Adrenal gland (tissue), 12 donors: Measurements from ENCODE around the gene FAM149B1. TPM values are rescaled to one million over a fixed set of nuclear protein-coding genes. Genes with fewer than 3 reads are reported as not detected.

Experiments used
- DNase-seq, 7 donors: peaks; one replicate each; pipeline ENCODE4 v3.0.0-alpha.2; 2019 to 2020
- H3K27ac ChIP-seq, 5 donors: fragments of 200-600 bp; sonication (generic) in 4 of 5; 1 replicate in 3 of 5; 2 replicates in 2 of 5; pipeline versions ENCODE4 v1.5.1 to v1.8.0; 2016 to 2020; ENCODE audit warnings: mild to moderate bottlenecking in 1 of 5
- H3K27me3 ChIP-seq: fragments of 200-600 bp; 2 replicates; pipeline ENCODE4 v1.8.0; 2021
- H3K36me3 ChIP-seq, 2 donors: fragments of 200-600 bp; replicated peaks in 1 of 2; 1 replicate in 1 of 2; 2 replicates in 1 of 2; pipeline versions ENCODE4 v1.5.1 to v1.8.0; 2018 to 2022
- H3K4me1 ChIP-seq, 2 donors: fragments of 200-600 bp; replicated peaks in 1 of 2; 1 replicate in 1 of 2; 2 replicates in 1 of 2; pipeline versions ENCODE4 v1.5.1 to v1.8.0; 2018 to 2021
- H3K4me3 ChIP-seq, 4 donors: fragments of 200-600 bp; sonication (generic) in 3 of 4; one replicate each; pipeline ENCODE4 v1.5.1; 2016 to 2018
- H3K9me3 ChIP-seq, 3 donors: fragments of 200-600 bp; sonication (generic) in 1 of 3; replicated peaks in 1 of 3; 1 replicate in 2 of 3; 2 replicates in 1 of 3; pipeline versions ENCODE4 v1.5.1 to v1.8.0; 2016 to 2021
- CTCF ChIP-seq, 6 experiments: fragments of 450-650 bp in 4 of 6; fragments of 200-600 bp in 2 of 6; sonication (generic) in 1 of 6; IDR thresholded peaks; 1 replicate in 5 of 6; 2 replicates in 1 of 6; pipeline versions ENCODE4 v1.5.1 to v1.8.0; 2016 to 2021; ENCODE audit warnings: antibody characterized with exemption in 6 of 6, mild to moderate bottlenecking in 2 of 6, moderate library complexity in 1 of 6
- POLR2A ChIP-seq, 2 donors: fragments of 450-650 bp; IDR thresholded peaks; one replicate each; pipeline ENCODE4 v1.6.1; 2017; ENCODE audit warnings: antibody characterized with exemption in 2 of 2, mild to moderate bottlenecking in 2 of 2, moderate library complexity in 1 of 2
- WGBS, 4 donors: extraction: QIAGEN DNeasy Blood & Tissue Kit in 2 of 4; methylation state at CpG; one replicate each; pipeline versions ENCODE4 v1.1.5 to v1.1.7; 2013 to 2017; 5-methylcytosine and 5-hydroxymethylcytosine counted together
- intact Hi-C, 2 donors: fragments of 100-400 bp; cut with DNase I; formaldehyde crosslinking; loops; one replicate each; pipeline versions ENCODE4 v1.14.1 to v1.15.0; 2022 to 2023
- polyA plus RNA-seq, 3 donors: library from polyadenylated mRNA; stranded (reverse); fragments of 200-250 nt in 2 of 3; fragments of 350-450 nt in 1 of 3; fragmentation: Illumina TruSeq in 1 of 3; extraction: RNeasy Lipid Tissue Mini Kit (QIAGEN cat#74804) in 1 of 3; gene quantifications; one replicate each; pipeline ENCODE4 v1.2.3, GENCODE V29; 2013 to 2014
- small RNA-seq, 2 donors: library from RNA; depleted of rRNA; stranded (forward); fragments of <200 nt; gene quantifications; one replicate each; pipeline ENCODE3, GENCODE V24; 2016
- total RNA-seq, 9 donors: library from RNA; depleted of rRNA in 4 of 9; stranded (reverse); fragments of >200 nt in 4 of 9; fragments of 120-200 nt in 1 of 9; fragmentation: NEBNext Ultra II Directional in 1 of 9; extraction: Animal tissue kit (Norgen Biotek cat#: 25700) in 1 of 9; gene quantifications; one replicate each; pipeline versions ENCODE4 v1.1.0 to v1.2.4, GENCODE V29; 2013 to 2023
- donor health status: healthy with polysubstance abuse.
- donor health status: Bipolar disorder and iron deficiency.
- donor health status: DM: yes; HTN: yes; CAD: no.
- donor health status: DM: no; HTN: no; CAD: no.
- donor health status: DM: no; HTN: no; CAD: no.
- donor health status: DM: yes; HTN: yes; CAD: no.

The FAM149B1 gene
- total and polyA plus RNA-seq, 12 donors, result 10.9 to 36.7 (median 20.1) TPM

GRCh38 chr10:73293461-73293860 lies 125.5 kb downstream of the FAM149B1 start:
- Histone ChIP-seq H3K36me3 (no peaks in the 10 kb centered on the region), H3K4me1 (no peaks in the 10 kb centered on the region), H3K9me3 (no peaks in the 10 kb centered on the region), H3K27me3 (no peaks in the 10 kb centered on the region), H3K27ac (no peak overlapping the region), H3K4me3 (no peak overlapping the region)
- intact Hi-C loops, result no loop called here
- 73 to 84% (median 80%) methylated on average over 3 of the region's 3 CpGs for WGBS, 4 donors
- TF ChIP-seq CTCF (IDR thresholded peaks at IDR 0.05) (no peak), POLR2A (IDR thresholded peaks at IDR 0.05) (no peak)
- no peak for DNase-seq

Small RNA genes lying within 50 kb of the gene (small RNA-seq; reads per million reads assigned to genes)
- gene RF00019 (0 reads per million in 2 donors), gene RNU6-833P (0 reads per million in 2 donors), gene SNORA11F (2.1 to 2.6 reads per million in 2 donors)

Other genes starting within 250 kb of the FAM149B1 start
- gene PLA2G12B, start 213.3 kb upstream of the FAM149B1 start, total RNA-seq, result not detected
- not detected for gene PLA2G12B, start 213.3 kb upstream of the FAM149B1 start, polyA plus RNA-seq
- gene P4HA1, start 71.3 kb upstream of the FAM149B1 start, total RNA-seq, result 100 to 1,000 TPM in 1 of 9 donors, 10 to 100 TPM in 8; 28.2 to 109 (median 58.9) TPM
- gene P4HA1, start 71.3 kb upstream of the FAM149B1 start, polyA plus RNA-seq, result 10 to 100 TPM in 2 of 3 donors, 1 to 10 TPM in 1; 9.2 to 34.7 (median 14.2) TPM
- gene NUDT13, start 57.7 kb upstream of the FAM149B1 start, total RNA-seq, result 1 to 10 TPM; 1.0 to 5.1 (median 3.1) TPM
- 1 to 10 TPM; 2.3 to 6.1 (median 2.7) TPM for gene NUDT13, start 57.7 kb upstream of the FAM149B1 start, polyA plus RNA-seq
- 10 to 100 TPM; 22.6 to 39.3 (median 30.3) TPM for gene ECD, start 111 bp upstream of the FAM149B1 start, total RNA-seq
- 10 to 100 TPM in 2 of 3 donors, 1 to 10 TPM in 1; 6.4 to 40.7 (median 14.0) TPM for gene ECD, start 111 bp upstream of the FAM149B1 start, polyA plus RNA-seq
- 10 to 100 TPM; 10.6 to 39.9 (median 13.8) TPM for gene DNAJC9, start 79.1 kb downstream of the FAM149B1 start, total RNA-seq
- gene DNAJC9, start 79.1 kb downstream of the FAM149B1 start, polyA plus RNA-seq, result 10 to 100 TPM; 12.6 to 17.3 (median 13.3) TPM
- gene MRPS16, start 84.5 kb downstream of the FAM149B1 start, total RNA-seq, result 100 to 1,000 TPM in 4 of 9 donors, 10 to 100 TPM in 5; 37.6 to 128 (median 90.7) TPM
- gene MRPS16, start 84.5 kb downstream of the FAM149B1 start, polyA plus RNA-seq, result 10 to 100 TPM; 46.9 to 92.6 (median 82.7) TPM
- 10 to 100 TPM in 1 of 9 donors, 1 to 10 TPM in 8; 1.6 to 15.5 (median 6.3) TPM for gene CFAP70, start 190.7 kb downstream of the FAM149B1 start, total RNA-seq
- 10 to 100 TPM in 2 of 3 donors, 1 to 10 TPM in 1; 4.2 to 43.6 (median 40.8) TPM for gene CFAP70, start 190.7 kb downstream of the FAM149B1 start, polyA plus RNA-seq
- gene ANXA7, start 245.9 kb downstream of the FAM149B1 start, total RNA-seq, result 100 to 1,000 TPM in 8 of 9 donors, 10 to 100 TPM in 1; 79.2 to 176 (median 154) TPM
- 100 to 1,000 TPM in 1 of 3 donors, 10 to 100 TPM in 2; 43.4 to 196 (median 49.3) TPM for gene ANXA7, start 245.9 kb downstream of the FAM149B1 start, polyA plus RNA-seq